Muscle layer of colon (tissue), 2 donors: ENCODE results near the gene OR5H1.
"Not testable (repeated sequence)": the region's sequence is repeated elsewhere in the genome, so short reads cannot be mapped to it uniquely, and the experiment has no call there.

Source experiments
- H3K27ac ChIP-seq: one replicate; pipeline ENCODE4 v1.7.0; 2013; ENCODE audit warnings: low read depth, mild to moderate bottlenecking, low read length, moderate library complexity
- H3K27me3 ChIP-seq, 2 donors: one replicate each; pipeline ENCODE4 v1.7.0; 2013; ENCODE audit warnings: low read length in 2 of 2, mild to moderate bottlenecking in 2 of 2; ENCODE audit not compliant: insufficient read depth in 2 of 2, control insufficient read depth in 1 of 2
- H3K36me3 ChIP-seq: one replicate; pipeline ENCODE4 v1.7.0; 2013; ENCODE audit warnings: mild to moderate bottlenecking, low read length; ENCODE audit not compliant: insufficient read depth
- H3K4me1 ChIP-seq: one replicate; pipeline ENCODE4 v1.7.0; 2013; ENCODE audit warnings: mild to moderate bottlenecking, low read length; ENCODE audit not compliant: insufficient read depth
- H3K4me3 ChIP-seq, 2 donors: one replicate each; pipeline ENCODE4 v1.7.0; 2013; ENCODE audit warnings: low read length in 2 of 2, low read depth in 1 of 2, mild to moderate bottlenecking in 1 of 2, moderate library complexity in 1 of 2
- H3K9ac ChIP-seq: one replicate; pipeline ENCODE4 v1.7.0; 2013; ENCODE audit warnings: low read length
- H3K9me3 ChIP-seq: one replicate; pipeline ENCODE4 v1.7.0; 2013; ENCODE audit warnings: mild to moderate bottlenecking, low read length
- donor health status: abdominal sarcoma.
- donor health status: Adenocarcinoma of cecum.

The OR5H1 gene

DNA sequence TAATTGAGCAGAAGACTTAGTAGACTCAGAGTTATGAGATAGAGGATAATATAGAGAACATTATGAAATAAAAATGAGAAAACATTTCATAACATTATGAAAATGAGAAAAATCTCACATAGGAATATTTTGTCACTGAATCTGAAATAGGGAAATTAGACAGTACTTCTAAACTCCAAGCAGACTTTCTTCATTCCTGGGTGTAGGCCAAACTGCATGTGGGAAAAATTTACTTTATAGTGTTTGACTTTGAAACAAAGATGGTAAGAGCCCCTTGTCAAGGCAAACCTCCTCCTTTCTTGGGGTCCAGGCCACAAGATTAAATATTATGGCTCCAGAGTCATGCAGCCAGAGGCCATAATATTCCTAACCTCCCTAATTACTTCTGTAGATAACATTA is 10.0 kb downstream of the OR5H1 start:
- H3K9me3 ChIP-seq = no peaks in the 10 kb centered on the region
- H3K4me3 ChIP-seq = no peak overlapping the region

DNA sequence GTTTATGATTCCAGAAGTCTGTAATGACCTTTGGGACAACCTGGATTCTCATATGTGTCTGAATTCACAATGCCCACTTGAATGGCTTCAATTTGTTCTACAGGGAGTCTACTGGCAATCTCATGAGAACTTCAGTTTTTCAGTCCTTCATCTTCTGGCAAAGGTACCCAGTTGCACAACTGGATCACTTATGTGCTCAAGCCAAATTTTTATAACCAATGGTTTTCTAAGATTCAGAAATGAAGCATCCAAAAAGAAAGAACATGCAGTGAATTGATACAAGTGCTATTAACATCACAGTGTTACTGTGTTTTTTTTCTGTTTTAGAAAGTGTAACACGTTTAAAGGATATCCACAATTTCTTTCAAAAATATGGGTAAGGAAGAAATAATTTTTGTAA is 16.7 kb downstream of the OR5H1 start, which contains the start of gene OR5H14:
TSS of gene OR5H14 (plus strand) at position 301 of the 400 bp plus-strand sequence. CDS start 1,907 bp downstream, outside the sequence.
- Histone ChIP-seq H3K9ac (no peak within 1 kb of the TSS), H3K4me1 (no peaks in the 10 kb centered on the region), H3K36me3 (no peaks in the 10 kb centered on the region), H3K27me3 (no peaks in the 10 kb centered on the region), H3K4me3 (no peak within 1 kb of the TSS), H3K9me3 (no peaks in the 10 kb centered on the region), H3K27ac (no peak within 1 kb of the TSS)

More for the DNA sequence above, 10.0 kb downstream of the OR5H1 start:
- H3K27ac ChIP-seq = no peak overlapping the region
- no peaks in the 10 kb centered on the region for H3K36me3 ChIP-seq
- no peaks in the 10 kb centered on the region for H3K4me1 ChIP-seq
- H3K27me3 ChIP-seq = no peaks in the 10 kb centered on the region
- no peak overlapping the region for H3K9ac ChIP-seq

DNA sequence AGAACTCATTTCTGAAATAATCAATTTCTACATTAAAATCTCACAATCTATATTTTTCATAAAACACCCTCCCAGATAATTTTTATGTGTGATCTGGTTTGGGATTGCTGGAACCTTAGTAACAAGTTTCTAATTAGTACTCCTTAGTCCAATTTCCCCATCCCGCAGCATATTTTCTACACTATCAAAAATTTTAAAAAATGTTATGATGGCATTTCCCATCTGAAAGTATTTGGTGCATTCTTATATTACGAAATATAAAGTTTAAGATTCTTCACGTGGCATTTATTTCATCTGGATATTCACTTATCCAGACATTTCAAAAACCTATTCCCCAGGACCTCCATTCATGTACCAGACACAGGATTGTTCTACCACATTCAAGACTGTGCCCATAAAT is 18.2 kb downstream of the OR5H1 start:
- Histone ChIP-seq H3K9ac (no peak overlapping the region), H3K27ac (no peak overlapping the region), H3K9me3 (no peaks in the 10 kb centered on the region), H3K4me3 (no peak overlapping the region), H3K4me1 (no peaks in the 10 kb centered on the region), H3K27me3 (no peaks in the 10 kb centered on the region), H3K36me3 (no peaks in the 10 kb centered on the region)

DNA sequence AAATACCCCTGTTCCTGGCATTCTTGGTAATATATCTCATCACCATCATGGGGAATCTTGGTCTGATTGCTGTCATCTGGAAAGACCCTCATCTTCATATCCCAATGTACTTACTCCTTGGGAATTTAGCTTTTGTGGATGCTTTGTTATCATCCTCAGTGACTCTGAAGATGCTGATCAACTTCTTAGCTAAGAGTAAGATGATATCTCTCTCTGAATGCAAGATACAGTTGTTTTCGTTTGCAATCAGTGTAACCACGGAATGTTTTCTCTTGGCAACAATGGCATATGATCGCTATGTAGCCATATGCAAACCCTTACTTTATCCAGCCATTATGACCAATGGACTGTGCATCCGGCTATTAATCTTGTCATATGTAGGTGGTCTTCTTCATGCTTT is 18.9 kb downstream of the OR5H1 start:
- not testable (repeated sequence) for H3K4me1 ChIP-seq, H3K27me3 ChIP-seq, H3K36me3 ChIP-seq, H3K27ac ChIP-seq, H3K4me3 ChIP-seq, H3K9me3 ChIP-seq, H3K9ac ChIP-seq

DNA sequence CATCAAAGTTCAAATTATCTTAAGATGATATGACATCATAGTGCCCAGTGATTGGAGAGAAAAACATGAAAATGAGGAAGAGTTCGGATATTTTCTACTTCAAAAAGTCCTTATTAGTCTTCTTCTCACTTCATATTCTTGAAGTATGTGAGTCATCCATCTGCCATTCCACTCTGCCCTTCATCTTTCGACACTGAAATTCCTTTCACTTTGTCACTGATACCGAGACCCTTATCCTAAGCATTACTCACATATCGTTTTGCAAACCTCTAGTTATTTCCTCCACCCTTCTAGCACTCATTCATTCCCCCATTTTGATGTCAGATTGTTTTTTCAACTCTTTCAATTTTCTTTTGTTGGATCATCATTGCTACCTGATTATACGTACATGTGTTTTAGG is 20.7 kb downstream of the OR5H1 start:
- Histone ChIP-seq H3K4me1 (no peaks in the 10 kb centered on the region), H3K27ac (no peak overlapping the region), H3K9me3 (no peaks in the 10 kb centered on the region)

DNA sequence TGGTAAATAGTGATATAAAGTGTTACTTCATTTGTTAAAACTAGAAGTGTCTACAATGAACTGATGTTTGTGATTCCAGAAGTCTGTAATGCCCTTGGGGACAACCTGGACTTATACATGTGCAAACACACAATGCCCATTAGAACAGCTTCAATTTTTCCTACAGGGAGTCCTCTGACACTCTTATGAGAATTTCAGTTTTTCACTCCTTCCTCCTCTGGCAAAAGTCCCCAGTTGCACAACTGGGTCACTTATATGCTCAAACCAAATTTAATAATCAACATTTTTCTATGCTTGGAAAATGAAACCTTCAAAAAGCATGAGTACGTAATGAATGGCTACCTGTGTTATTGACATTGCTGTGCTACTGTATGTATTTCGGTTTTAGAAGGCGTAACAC is 35.9 kb downstream of the OR5H1 start, which contains the start of gene OR5H15:
TSS of gene OR5H15 (plus strand) at position 301 of the 400 bp plus-strand sequence. CDS start 2,004 bp downstream, outside the sequence.
- Histone ChIP-seq H3K9ac (no peak within 1 kb of the TSS), H3K36me3 (no peaks in the 10 kb centered on the region), H3K27ac (no peak within 1 kb of the TSS), H3K4me3 (no peak within 1 kb of the TSS), H3K4me1 (no peaks in the 10 kb centered on the region), H3K9me3 (no peaks in the 10 kb centered on the region), H3K27me3 (no peaks in the 10 kb centered on the region)

More for the DNA sequence above, 20.7 kb downstream of the OR5H1 start:
- Histone ChIP-seq H3K4me3 (no peak overlapping the region), H3K9ac (no peak overlapping the region), H3K36me3 (no peaks in the 10 kb centered on the region), H3K27me3 (no peaks in the 10 kb centered on the region)

DNA sequence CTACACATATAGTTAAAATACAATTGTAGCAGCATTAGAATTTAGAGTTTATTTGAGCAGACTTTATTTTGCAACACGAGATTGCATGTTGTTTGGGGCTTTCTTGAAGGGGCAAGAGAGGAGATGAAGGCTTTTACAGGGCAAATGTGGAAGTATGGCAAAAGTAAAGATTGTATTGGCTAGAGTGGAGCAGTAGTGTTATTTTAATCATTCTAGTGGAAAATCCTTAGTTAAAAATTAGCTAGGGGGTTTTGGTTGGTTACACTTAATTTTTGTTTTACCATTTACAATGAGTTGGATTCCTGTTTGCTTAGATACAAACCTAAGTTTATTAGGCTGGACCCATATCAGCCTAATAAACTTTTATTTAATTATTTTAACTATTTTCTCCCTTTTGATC is 40.5 kb downstream of the OR5H1 start:
- Histone ChIP-seq H3K36me3 (no peaks in the 10 kb centered on the region), H3K9me3 (no peaks in the 10 kb centered on the region), H3K9ac (no peak overlapping the region), H3K4me3 (no peak overlapping the region), H3K4me1 (no peaks in the 10 kb centered on the region), H3K27ac (no peak overlapping the region), H3K27me3 (no peaks in the 10 kb centered on the region)

DNA sequence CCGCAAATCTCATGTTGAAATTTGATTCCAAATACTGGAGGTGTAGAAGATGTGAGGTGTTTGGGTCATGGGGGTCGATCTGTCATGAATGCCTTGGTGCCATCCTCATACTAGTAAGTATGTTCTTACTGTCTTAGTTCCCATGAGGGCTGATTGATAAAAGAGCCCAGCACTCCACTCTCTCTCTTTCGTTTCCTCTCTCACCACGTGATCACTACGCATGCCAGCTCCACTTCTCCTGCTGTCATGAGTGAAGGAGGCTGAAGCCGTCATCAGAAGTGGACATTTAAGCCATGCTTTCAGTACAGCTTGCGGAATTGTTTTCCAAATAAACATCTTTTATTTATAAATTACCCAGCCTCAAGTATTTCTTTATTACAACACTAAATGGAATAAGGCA is 42.1 kb downstream of the OR5H1 start:
- no peak overlapping the region for H3K4me3 ChIP-seq
- H3K27me3 ChIP-seq = no peaks in the 10 kb centered on the region
- no peak overlapping the region for H3K9ac ChIP-seq
- H3K9me3 ChIP-seq = no peaks in the 10 kb centered on the region
- H3K4me1 ChIP-seq = no peaks in the 10 kb centered on the region
- H3K36me3 ChIP-seq = no peaks in the 10 kb centered on the region
- H3K27ac ChIP-seq = no peak overlapping the region

DNA sequence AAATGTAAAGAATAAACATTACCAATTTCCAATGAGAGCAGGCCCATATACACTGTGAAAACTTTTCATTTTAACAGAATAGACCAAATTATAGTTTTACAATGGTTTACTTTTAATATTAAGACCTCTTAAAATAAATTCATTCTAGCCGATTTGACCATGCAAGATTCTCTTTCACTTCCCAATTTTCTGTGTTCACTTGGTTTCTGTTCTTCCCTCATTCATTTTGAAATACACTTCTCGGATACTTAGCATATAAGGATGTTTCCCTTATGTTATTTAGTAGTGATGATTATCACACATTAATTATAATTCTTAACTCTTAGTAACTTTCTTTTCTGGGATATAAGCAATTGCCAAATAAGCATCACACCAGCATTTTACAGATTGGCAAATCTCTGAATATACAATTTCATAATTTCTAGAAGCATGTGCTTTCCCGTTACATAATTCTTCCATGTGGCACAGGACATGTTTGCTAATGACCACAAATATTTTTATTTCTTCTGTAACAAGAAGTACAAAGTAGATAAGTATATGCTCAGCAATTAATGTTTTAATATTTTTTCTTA is 49.9 kb downstream of the OR5H1 start:
- Histone ChIP-seq H3K9me3 (no peaks in the 10 kb centered on the region), H3K4me3 (no peak overlapping the region)

DNA sequence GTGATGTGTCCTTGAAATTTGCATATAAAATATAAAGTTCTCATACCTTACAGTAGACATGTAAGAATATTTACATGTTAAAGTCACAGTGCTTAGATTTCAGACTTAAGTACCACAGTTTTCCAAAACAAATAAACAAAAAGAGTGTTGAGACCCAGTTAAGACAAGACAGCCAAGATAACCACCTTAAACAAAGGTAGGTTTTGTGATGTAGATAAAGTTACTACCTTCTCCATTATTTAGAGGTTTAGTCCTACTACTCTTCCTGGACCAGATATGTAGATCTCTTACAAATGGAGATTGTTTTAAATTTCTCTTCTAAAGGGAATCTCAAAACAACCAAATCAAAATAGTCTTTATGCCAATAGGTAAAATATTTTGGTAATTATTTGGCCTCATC is 51.7 kb downstream of the OR5H1 start:
- Histone ChIP-seq H3K4me3 (no peak overlapping the region), H3K9ac (no peak overlapping the region), H3K27ac (no peak overlapping the region), H3K27me3 (no peaks in the 10 kb centered on the region), H3K36me3 (no peaks in the 10 kb centered on the region), H3K4me1 (no peaks in the 10 kb centered on the region), H3K9me3 (no peaks in the 10 kb centered on the region)

More for the DNA sequence above, 49.9 kb downstream of the OR5H1 start:
- Histone ChIP-seq H3K36me3 (no peaks in the 10 kb centered on the region), H3K4me1 (no peaks in the 10 kb centered on the region), H3K27ac (no peak overlapping the region), H3K9ac (no peak overlapping the region), H3K27me3 (no peaks in the 10 kb centered on the region)

DNA sequence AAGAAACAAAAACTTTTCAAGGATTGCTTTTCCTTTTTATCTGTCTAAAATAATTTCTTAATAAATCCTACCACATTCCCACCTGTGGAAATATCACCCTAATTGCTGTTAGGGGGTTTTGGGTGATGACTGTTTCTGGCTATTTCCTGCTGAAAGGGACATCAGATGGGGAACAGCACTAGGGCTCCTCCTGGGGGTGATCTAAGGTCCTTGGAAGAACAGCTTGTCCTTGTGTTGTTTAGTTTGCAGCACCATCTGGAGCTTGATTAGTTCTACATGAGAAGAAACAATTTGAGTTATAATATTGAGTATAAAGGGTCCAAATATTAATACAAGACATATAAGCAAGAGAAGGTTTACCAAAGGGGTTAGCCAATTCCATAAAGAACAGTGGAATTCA is 54.7 kb downstream of the OR5H1 start:
- H3K9ac ChIP-seq = no peak overlapping the region
- no peaks in the 10 kb centered on the region for H3K36me3 ChIP-seq
- no peaks in the 10 kb centered on the region for H3K4me1 ChIP-seq
- no peak overlapping the region for H3K27ac ChIP-seq
- no peaks in the 10 kb centered on the region for H3K27me3 ChIP-seq
- no peak overlapping the region for H3K4me3 ChIP-seq
- no peaks in the 10 kb centered on the region for H3K9me3 ChIP-seq
